SK-N-SH treated with all-trans-retinoic acid at 6 μM for 48 hours (cell line): ENCODE data around the gene OR6Q1.

Experiments
- ATAC-seq: fragments of 200-7000 bp; cut with Tn5 transposase; 3 replicates; pipeline ENCODE4 v1.9.1; 2020; ENCODE audit warnings: mild to moderate bottlenecking, moderate library complexity
- ARNTL ChIP-seq: fragments of 450-650 bp; formaldehyde crosslinking; IDR thresholded peaks from 2 replicates; pipeline ENCODE4 v1.5.0; 2020; ENCODE audit warnings: low read depth, mild to moderate bottlenecking, moderate library complexity, borderline replicate concordance
- BACH2 ChIP-seq: fragments of 250-450 bp; sonication (Bioruptor Pico); IDR thresholded peaks from 2 replicates; pipeline ENCODE4 v1.9.0; 2021; ENCODE audit warnings: mild to moderate bottlenecking, borderline replicate concordance
- CREB5 ChIP-seq: fragments of 250-450 bp; sonication (Bioruptor Pico); IDR thresholded peaks from 2 replicates; pipeline ENCODE4 v1.5.1; 2020; ENCODE audit warnings: low read depth, mild to moderate bottlenecking, moderate library complexity
- ESRRG ChIP-seq: fragments of 250-450 bp; sonication (Bioruptor Pico); IDR thresholded peaks from 2 replicates; pipeline ENCODE4 v1.6.1; 2021; ENCODE audit warnings: mild to moderate bottlenecking
- GLIS3 ChIP-seq: fragments of 250-450 bp; sonication (Bioruptor Pico); IDR thresholded peaks from 2 replicates; pipeline ENCODE4 v1.5.0; 2020; ENCODE audit warnings: mild to moderate bottlenecking, moderate library complexity
- ISL1 ChIP-seq: fragments of 250-450 bp; sonication (Bioruptor Pico); IDR thresholded peaks from 2 replicates; pipeline ENCODE4 v2.1.2; 2022; ENCODE audit warnings: mild to moderate bottlenecking, moderate library complexity
- OSR1 ChIP-seq: fragments of 250-450 bp; sonication (Bioruptor Pico); IDR thresholded peaks from 2 replicates; pipeline ENCODE4 v1.8.0; 2022; ENCODE audit warnings: moderate library complexity, mild to moderate bottlenecking, inconsistent platforms
- PATZ1 ChIP-seq: fragments of 250-450 bp; sonication (Bioruptor Pico); IDR thresholded peaks from 2 replicates; pipeline ENCODE4 v1.8.0; 2020; ENCODE audit warnings: mild to moderate bottlenecking, moderate library complexity, borderline replicate concordance
- POU6F1 ChIP-seq: fragments of 250-450 bp; sonication (Bioruptor Pico); IDR thresholded peaks from 2 replicates; pipeline ENCODE4 v1.8.0; 2021; ENCODE audit warnings: low read depth, mild to moderate bottlenecking, moderate library complexity, borderline replicate concordance
- PPARA ChIP-seq: fragments of 250-450 bp; sonication (Bioruptor Pico); IDR thresholded peaks from 2 replicates; pipeline ENCODE4 v1.5.0; 2020; ENCODE audit warnings: mild to moderate bottlenecking, borderline replicate concordance
- RARB ChIP-seq: fragments of 250-450 bp; sonication (Bioruptor Pico); IDR thresholded peaks from 2 replicates; pipeline ENCODE4 v1.8.0; 2021; ENCODE audit warnings: mild to moderate bottlenecking, moderate library complexity
- SNAI2 ChIP-seq: fragments of 250-450 bp; sonication (Bioruptor Pico); IDR thresholded peaks from 2 replicates; pipeline ENCODE4 v1.5.0; 2020; ENCODE audit warnings: mild to moderate bottlenecking, moderate library complexity
- TOX ChIP-seq: fragments of 250-450 bp; sonication (Bioruptor Pico); IDR thresholded peaks from 2 replicates; pipeline ENCODE4 v1.8.0; 2021; ENCODE audit warnings: mild to moderate bottlenecking, moderate library complexity, borderline replicate concordance
- TSHZ2 ChIP-seq: fragments of 250-450 bp; sonication (Bioruptor Pico); IDR thresholded peaks from 2 replicates; pipeline ENCODE4 v1.5.0; 2020; ENCODE audit warnings: mild to moderate bottlenecking, moderate library complexity
- ZC3H10 ChIP-seq: fragments of 250-450 bp; sonication (Bioruptor Pico); IDR thresholded peaks from 2 replicates; pipeline ENCODE4 v1.5.1; 2021; ENCODE audit warnings: mild to moderate bottlenecking, moderate library complexity
- ZNF70 ChIP-seq: fragments of 450-650 bp; formaldehyde crosslinking; IDR thresholded peaks from 2 replicates; pipeline ENCODE4 v1.5.0; 2020; ENCODE audit warnings: mild to moderate bottlenecking, moderate library complexity
- ZNF8 ChIP-seq: fragments of 450-650 bp; formaldehyde crosslinking; IDR thresholded peaks from 2 replicates; pipeline ENCODE4 v1.5.0; 2020; ENCODE audit warnings: mild to moderate bottlenecking, moderate library complexity

Gene OR6Q1

GRCh38 chr11:58030653-58031052 is at the start of gene OR6Q1:
TSS of gene OR6Q1 (plus strand) at chr11:58030953. CDS start at chr11:58030953, 0 bp downstream.
- TF ChIP-seq PATZ1: no peak
- TF ChIP-seq ESRRG: no peak
- TF ChIP-seq SNAI2 (CRISPR knock-in tag): no peak
- no peak for TF ChIP-seq RARB (CRISPR knock-in tag)
- no peak for TF ChIP-seq PPARA (CRISPR knock-in tag)
- TF ChIP-seq ARNTL (CRISPR knock-in tag): no peak
- no peak for TF ChIP-seq TSHZ2 (CRISPR knock-in tag)
- no peak for TF ChIP-seq OSR1
- TF ChIP-seq, all 23 proteins: peak for 0
- no peak for ATAC-seq

- TF ChIP-seq RARB (CRISPR knock-in tag): no peak
- TF ChIP-seq PATZ1: no peak
- no peak for TF ChIP-seq BACH2 (CRISPR knock-in tag)
- TF ChIP-seq ESRRG: no peak
- no peak for TF ChIP-seq ISL1
- TF ChIP-seq TSHZ2 (CRISPR knock-in tag): no peak
- TF ChIP-seq CREB5: no peak
- no peak for TF ChIP-seq ZNF8 (CRISPR knock-in tag)
- no peak for TF ChIP-seq GLIS3 (CRISPR knock-in tag)
- no peak for TF ChIP-seq ZNF70 (CRISPR knock-in tag)
- no peak for TF ChIP-seq POU6F1 (CRISPR knock-in tag)
- TF ChIP-seq OSR1: no peak
- no peak for ATAC-seq
Observed at GRCh38 chr11:57981536-57981935, 49.2 kb upstream of the OR6Q1 start.

GRCh38 chr11:57982776-57983175 is 48.0 kb upstream of the OR6Q1 start:
- TF ChIP-seq ARNTL (CRISPR knock-in tag) (no peak), ZC3H10 (no peak), ZNF70 (CRISPR knock-in tag) (no peak), CREB5 (no peak), TOX (CRISPR knock-in tag) (no peak), RARB (CRISPR knock-in tag) (no peak), TSHZ2 (CRISPR knock-in tag) (no peak), ISL1 (no peak)

More at GRCh38 chr11:57982776-57983175, 48.0 kb upstream of the OR6Q1 start:
- no peak for ATAC-seq
